Parathyroid adenoma (tissue), 2 donors: ENCODE data around the gene SKIDA1.

Experiments used
- H2AFZ ChIP-seq: fragments of 300-600 bp; sonication (generic); one replicate; pipeline ENCODE4 v1.7.0; 2017; ENCODE audit warnings: antibody characterized with exemption, mild to moderate bottlenecking
- H3K27ac ChIP-seq: fragments of 300-600 bp; sonication (generic); one replicate; pipeline ENCODE4 v1.7.0; 2017
- H3K27me3 ChIP-seq: fragments of 300-600 bp; sonication (generic); one replicate; pipeline ENCODE4 v1.7.0; 2017; ENCODE audit warnings: low read length; ENCODE audit not compliant: control insufficient read depth, insufficient read depth
- H3K36me3 ChIP-seq: fragments of 300-600 bp; sonication (generic); one replicate; pipeline ENCODE4 v1.7.0; 2017; ENCODE audit warnings: low read length; ENCODE audit not compliant: control insufficient read depth, insufficient read depth
- H3K4me1 ChIP-seq: fragments of 300-600 bp; sonication (generic); one replicate; pipeline ENCODE4 v1.7.0; 2017; ENCODE audit warnings: control low read depth
- H3K4me2 ChIP-seq: fragments of 300-600 bp; sonication (generic); one replicate; pipeline ENCODE4 v1.7.0; 2017; ENCODE audit warnings: low read length
- H3K4me3 ChIP-seq: fragments of 300-600 bp; sonication (generic); one replicate; pipeline ENCODE4 v1.7.0; 2017; ENCODE audit warnings: low read depth, low read length
- H3K79me2 ChIP-seq: fragments of 300-600 bp; sonication (generic); one replicate; pipeline ENCODE4 v1.7.0; 2017; ENCODE audit warnings: control low read depth
- H3K9ac ChIP-seq: fragments of 300-600 bp; sonication (generic); one replicate; pipeline ENCODE4 v1.7.0; 2017; ENCODE audit warnings: mild to moderate bottlenecking
- H3K9me3 ChIP-seq: fragments of 300-600 bp; sonication (generic); one replicate; pipeline ENCODE4 v1.7.0; 2017; ENCODE audit warnings: low read length; ENCODE audit not compliant: control insufficient read depth
- CTCF ChIP-seq: fragments of 300-600 bp; sonication (generic); IDR thresholded peaks from one replicate; pipeline ENCODE4 v1.7.0; 2017; ENCODE audit warnings: antibody characterized with exemption, mild to moderate bottlenecking
- donor health status: primary hyperparathyroidism.

Gene SKIDA1

GRCh38 chr10:21495002-21495751, 30.3 kb downstream of the SKIDA1 start:
- no peaks in the 10 kb centered on the region for H3K27me3 ChIP-seq

DNA sequence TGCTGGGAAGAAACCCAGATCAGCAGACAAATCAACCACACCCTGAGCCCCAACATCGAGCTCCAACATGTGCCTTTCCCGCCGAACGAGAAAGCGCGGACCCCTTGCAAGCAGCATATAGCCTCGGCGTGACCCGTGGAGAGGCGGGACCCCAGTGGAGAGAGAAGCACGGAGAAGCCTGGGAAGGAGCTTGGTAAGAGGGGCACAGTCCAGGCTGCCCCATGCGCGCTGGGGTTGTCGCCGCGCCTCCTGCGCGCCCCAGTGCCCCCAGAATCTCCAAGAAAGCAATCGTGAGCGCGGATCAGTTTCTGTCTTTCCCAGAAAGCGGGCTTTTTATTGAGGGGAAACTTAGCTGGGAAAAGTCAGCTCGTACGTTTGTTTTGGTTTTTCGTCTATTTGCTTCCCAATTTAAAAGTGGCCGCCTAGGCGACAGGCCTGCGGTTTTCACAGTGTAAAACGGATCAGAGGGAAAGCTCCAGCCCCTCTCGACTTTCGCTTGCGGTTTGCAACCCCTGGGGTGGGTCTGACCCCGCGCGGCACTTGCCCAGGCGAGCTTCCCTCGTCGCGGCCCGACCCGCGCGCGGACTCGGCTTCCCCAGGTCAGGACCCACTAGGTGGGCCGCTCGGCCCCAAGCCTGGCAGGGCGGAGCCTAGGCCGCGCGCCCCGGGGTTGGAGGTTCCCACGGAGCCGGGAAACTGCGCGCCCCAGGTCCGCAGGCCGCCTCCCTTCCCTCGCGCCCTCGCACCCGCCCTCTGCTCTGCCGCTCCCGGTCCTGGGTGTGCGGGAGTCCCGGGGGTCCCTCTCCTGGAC, 31.1 kb downstream of the SKIDA1 start:
- no peaks in the 10 kb centered on the region for H3K27me3 ChIP-seq
- TF ChIP-seq CTCF: peak; percentile 23

More at GRCh38 chr10:21495002-21495751, 30.3 kb downstream of the SKIDA1 start:
- no peak for TF ChIP-seq CTCF
- Histone ChIP-seq H3K27ac (peak overlapping the region; percentile 87), H3K9ac (peak overlapping the region; percentile 47), H3K4me2 (peak overlapping the region; percentile 87), H3K36me3 (no peaks in the 10 kb centered on the region), H3K79me2 (no peaks in the 10 kb centered on the region), H3K4me3 (peak overlapping the region; percentile 90), H3K9me3 (no peaks in the 10 kb centered on the region), H3K4me1 (no peaks in the 10 kb centered on the region), H2AFZ (peak overlapping the region; percentile 89)

DNA sequence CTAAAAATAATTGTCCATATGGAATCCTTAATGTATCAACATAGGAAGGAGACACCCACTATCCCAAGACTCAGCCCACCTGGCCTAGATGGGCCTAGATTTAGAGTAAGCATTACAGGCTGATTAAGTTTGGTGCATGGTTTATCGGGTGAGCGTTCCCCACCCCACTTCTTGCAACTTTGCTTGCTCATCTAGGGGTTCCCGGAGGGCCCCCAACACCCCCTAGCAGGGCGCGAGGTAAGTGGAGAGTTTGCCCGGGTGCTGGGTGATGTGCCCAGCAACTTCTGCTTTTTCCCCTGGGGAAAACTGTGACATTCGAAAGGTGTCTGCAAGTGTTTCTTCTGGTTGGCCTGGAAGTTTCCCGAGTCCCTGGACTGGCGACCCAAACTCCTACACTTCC, 31.7 kb downstream of the SKIDA1 start:
- Histone ChIP-seq H3K9ac (no peak overlapping the region), H3K4me2 (no peak overlapping the region), H2AFZ (peak overlapping the region; percentile 89), H3K36me3 (no peaks in the 10 kb centered on the region), H3K4me3 (peak overlapping the region; percentile 90), H3K9me3 (no peaks in the 10 kb centered on the region), H3K27me3 (no peaks in the 10 kb centered on the region), H3K4me1 (no peaks in the 10 kb centered on the region), H3K79me2 (no peaks in the 10 kb centered on the region), H3K27ac (peak overlapping the region; percentile 87)
- TF ChIP-seq CTCF: no peak

More for the DNA sequence above, 31.1 kb downstream of the SKIDA1 start:
- H2AFZ ChIP-seq: peak overlapping the region; percentile 89
- peak overlapping the region; percentile 87 for H3K4me2 ChIP-seq
- H3K9ac ChIP-seq: peak overlapping the region; percentile 47
- peak overlapping the region; percentile 87 for H3K27ac ChIP-seq
- no peaks in the 10 kb centered on the region for H3K4me1 ChIP-seq
- H3K36me3 ChIP-seq: no peaks in the 10 kb centered on the region
- H3K79me2 ChIP-seq: no peaks in the 10 kb centered on the region
- H3K4me3 ChIP-seq: peak overlapping the region; percentile 90
- no peaks in the 10 kb centered on the region for H3K9me3 ChIP-seq

GRCh38 chr10:21492421-21492820, 33.1 kb downstream of the SKIDA1 start:
- Histone ChIP-seq H3K4me1 (peaks cover 5% of the 10 kb centered on the region), H3K9ac (no peak overlapping the region), H3K27ac (no peak overlapping the region), H3K79me2 (no peaks in the 10 kb centered on the region), H3K4me3 (no peak overlapping the region), H3K27me3 (no peaks in the 10 kb centered on the region), H2AFZ (no peak overlapping the region), H3K9me3 (no peaks in the 10 kb centered on the region), H3K36me3 (no peaks in the 10 kb centered on the region), H3K4me2 (no peak overlapping the region)
- no peak for TF ChIP-seq CTCF
